ENCODE measurements around the gene BAZ2A.

The BAZ2A gene

GRCh38 chr12:56645717-56646446 is 15.8 kb upstream of the BAZ2A start, which contains the start of gene ATP5F1B:
Gene ATP5F1B, minus strand, starts transcription at chr12:56645984. Its CDS starts 21 bp downstream, at chr12:56645963.
- TF ChIP-seq CTCF (IDR thresholded peaks at IDR 0.05; ENCODE audit: borderline replicate concordance, control extremely low read depth, extremely low read depth, insufficient read depth, missing control alignments), result no peak
- DNase-seq (ENCODE audit: low spot score), result peak; percentile 97
- in situ Hi-C loops (cut with MboI; ENCODE audit: low sequenced_read_pairs, unreplicated experiment), result no loop called here

GRCh38 chr12:56645201-56645716 is 15.1 kb upstream of the BAZ2A start:
- in situ Hi-C loops (cut with MboI; ENCODE audit: low sequenced_read_pairs, unreplicated experiment), result no loop called here
- peak; percentile 9 for TF ChIP-seq CTCF (IDR thresholded peaks at IDR 0.05; ENCODE audit: borderline replicate concordance, control extremely low read depth, extremely low read depth, insufficient read depth, missing control alignments)
- DNase-seq (ENCODE audit: low spot score), result no peak

- no peak for TF ChIP-seq CTCF (IDR thresholded peaks at IDR 0.05; ENCODE audit: borderline replicate concordance, control extremely low read depth, extremely low read depth, insufficient read depth, missing control alignments)
- no peak for DNase-seq (ENCODE audit: low spot score)
- in situ Hi-C loops (cut with MboI; ENCODE audit: low sequenced_read_pairs, unreplicated experiment), result no loop called here
Observed at GRCh38 chr12:56644654-56645053, 14.5 kb upstream of the BAZ2A start.

GRCh38 chr12:56641219-56641618 is 11.1 kb upstream of the BAZ2A start:
- in situ Hi-C loops (cut with MboI; ENCODE audit: low sequenced_read_pairs, unreplicated experiment), result no loop called here
- no peak for TF ChIP-seq CTCF (IDR thresholded peaks at IDR 0.05; ENCODE audit: borderline replicate concordance, control extremely low read depth, extremely low read depth, insufficient read depth, missing control alignments)
- DNase-seq (ENCODE audit: low spot score), result no peak

- in situ Hi-C loops (cut with MboI; ENCODE audit: low sequenced_read_pairs, unreplicated experiment), result no loop called here
- TF ChIP-seq CTCF (IDR thresholded peaks at IDR 0.05; ENCODE audit: borderline replicate concordance, control extremely low read depth, extremely low read depth, insufficient read depth, missing control alignments), result no peak
- DNase-seq (ENCODE audit: low spot score), result no peak
Observed at GRCh38 chr12:56637621-56638020, 7.5 kb upstream of the BAZ2A start.

- DNase-seq (ENCODE audit: low spot score), result peak; percentile 91
- in situ Hi-C loops (cut with MboI; ENCODE audit: low sequenced_read_pairs, unreplicated experiment), result no loop called here
- TF ChIP-seq CTCF (IDR thresholded peaks at IDR 0.05; ENCODE audit: borderline replicate concordance, control extremely low read depth, extremely low read depth, insufficient read depth, missing control alignments), result peak; percentile 82
Observed at GRCh38 chr12:56636675-56637540, 6.8 kb upstream of the BAZ2A start.
